ENCODE measurements around the gene ACTRT2.

DNA sequence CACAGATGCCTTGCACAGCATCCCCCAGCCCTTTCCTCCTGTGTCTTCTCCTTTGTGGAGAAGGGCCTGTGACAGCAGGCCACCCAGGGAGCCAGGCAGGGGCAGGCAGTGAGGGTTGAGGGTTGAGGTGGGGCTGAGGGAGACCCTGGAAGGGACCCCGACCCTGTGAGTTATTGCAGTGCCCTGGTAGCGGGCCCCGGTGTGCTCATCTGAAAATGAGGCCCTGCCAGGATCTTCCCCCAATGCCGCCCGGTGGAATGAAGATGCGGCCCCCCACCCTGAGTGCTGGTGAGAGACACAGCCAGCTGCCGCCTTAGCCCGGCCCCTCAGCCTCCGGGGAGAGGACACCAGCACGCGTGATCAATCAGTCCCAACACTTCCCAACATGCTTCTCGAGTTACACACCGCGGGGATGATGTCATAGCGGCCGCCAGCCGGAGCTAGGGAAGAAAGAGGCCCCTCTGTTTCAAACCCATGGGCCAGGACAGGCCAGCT is 36.2 kb upstream of the ACTRT2 start:
- no peak for TF ChIP-seq POLR2A (IDR thresholded peaks at IDR 0.05)
- TF ChIP-seq, protein P1, sequence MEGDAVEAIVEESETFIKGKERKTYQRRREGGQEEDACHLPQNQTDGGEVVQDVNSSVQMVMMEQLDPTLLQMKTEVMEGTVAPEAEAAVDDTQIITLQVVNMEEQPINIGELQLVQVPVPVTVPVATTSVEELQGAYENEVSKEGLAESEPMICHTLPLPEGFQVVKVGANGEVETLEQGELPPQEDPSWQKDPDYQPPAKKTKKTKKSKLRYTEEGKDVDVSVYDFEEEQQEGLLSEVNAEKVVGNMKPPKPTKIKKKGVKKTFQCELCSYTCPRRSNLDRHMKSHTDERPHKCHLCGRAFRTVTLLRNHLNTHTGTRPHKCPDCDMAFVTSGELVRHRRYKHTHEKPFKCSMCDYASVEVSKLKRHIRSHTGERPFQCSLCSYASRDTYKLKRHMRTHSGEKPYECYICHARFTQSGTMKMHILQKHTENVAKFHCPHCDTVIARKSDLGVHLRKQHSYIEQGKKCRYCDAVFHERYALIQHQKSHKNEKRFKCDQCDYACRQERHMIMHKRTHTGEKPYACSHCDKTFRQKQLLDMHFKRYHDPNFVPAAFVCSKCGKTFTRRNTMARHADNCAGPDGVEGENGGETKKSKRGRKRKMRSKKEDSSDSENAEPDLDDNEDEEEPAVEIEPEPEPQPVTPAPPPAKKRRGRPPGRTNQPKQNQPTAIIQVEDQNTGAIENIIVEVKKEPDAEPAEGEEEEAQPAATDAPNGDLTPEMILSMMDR (IDR thresholded peaks at IDR 0.05) = no peak
- peak in 1 of 2 donors; percentile 10 for TF ChIP-seq EP300 (IDR thresholded peaks at IDR 0.05)
